Measurements from ENCODE around the gene D2HGDH.
"Not testable (repeated sequence)": the region's sequence is repeated elsewhere in the genome, so short reads cannot be mapped to it uniquely, and the experiment has no call there.

Gene D2HGDH

GRCh38 chr2:241726459-241726858 lies 8.0 kb upstream of the D2HGDH start:
- DNase-seq: no peak

GRCh38 chr2:241728000-241728399 lies 6.4 kb upstream of the D2HGDH start:
- DNase-seq: no peak

- no peak for DNase-seq
These were observed 5.8 kb upstream of the D2HGDH start for GRCh38 chr2:241728627-241729026.

GRCh38 chr2:241729868-241730267 lies 4.6 kb upstream of the D2HGDH start:
- DNase-seq: no peak

- no peak for DNase-seq
These were observed 3.6 kb upstream of the D2HGDH start for GRCh38 chr2:241730671-241731293.

- DNase-seq: peak in 2 of 4 experiments; percentile 25 to 62
These were observed 1.8 kb upstream of the D2HGDH start for GRCh38 chr2:241732513-241733186.

- no peak for DNase-seq
These were observed 831 bp upstream of the D2HGDH start for GRCh38 chr2:241733391-241734207.

GRCh38 chr2:241734208-241734466 lies 293 bp upstream of the D2HGDH start:
- DNase-seq: no peak

- DNase-seq: no peak
These were observed 1.7 kb downstream of the D2HGDH start for GRCh38 chr2:241736111-241736510.

- no peak for DNase-seq
These were observed 3.7 kb downstream of the D2HGDH start for GRCh38 chr2:241738040-241738686.

- no peak for DNase-seq
These were observed 4.7 kb downstream of the D2HGDH start for GRCh38 chr2:241739177-241739576.

GRCh38 chr2:241739651-241740050 lies 5.2 kb downstream of the D2HGDH start:
- peak in 1 of 4 experiments; percentile 26 for DNase-seq

- DNase-seq: no peak
These were observed 6.6 kb downstream of the D2HGDH start for GRCh38 chr2:241741016-241741415.

- no peak for DNase-seq
These were observed 8.0 kb downstream of the D2HGDH start for GRCh38 chr2:241742320-241742939.

GRCh38 chr2:241743008-241743407 lies 8.6 kb downstream of the D2HGDH start:
- DNase-seq: not testable (repeated sequence)

GRCh38 chr2:241743620-241744019 lies 9.2 kb downstream of the D2HGDH start:
- DNase-seq: no peak

- no peak for DNase-seq
These were observed 9.8 kb downstream of the D2HGDH start for GRCh38 chr2:241744028-241744754.

- no peak for DNase-seq
These were observed 10.8 kb downstream of the D2HGDH start for GRCh38 chr2:241745276-241745675.

GRCh38 chr2:241746084-241746483 lies 11.7 kb downstream of the D2HGDH start:
- no peak for DNase-seq

GRCh38 chr2:241748468-241749256 lies 14.2 kb downstream of the D2HGDH start:
- DNase-seq: no peak

- DNase-seq: no peak
These were observed 15.8 kb downstream of the D2HGDH start for GRCh38 chr2:241750076-241750840.

All from activated CD4-positive, CD25-positive, alpha-beta regulatory T cell (primary cell).